ENCODE data around the gene PKDCC. TPM values are rescaled to one million over a fixed set of nuclear protein-coding genes. Genes with fewer than 3 reads are reported as not detected.

The PKDCC gene
- total and polyA plus RNA-seq, 10 of the 15 experiments (the other 5 are each of a cell fraction or from before 2014, with no cell fraction given): 0.13 to 10.2 (median 2.3) TPM

DNA sequence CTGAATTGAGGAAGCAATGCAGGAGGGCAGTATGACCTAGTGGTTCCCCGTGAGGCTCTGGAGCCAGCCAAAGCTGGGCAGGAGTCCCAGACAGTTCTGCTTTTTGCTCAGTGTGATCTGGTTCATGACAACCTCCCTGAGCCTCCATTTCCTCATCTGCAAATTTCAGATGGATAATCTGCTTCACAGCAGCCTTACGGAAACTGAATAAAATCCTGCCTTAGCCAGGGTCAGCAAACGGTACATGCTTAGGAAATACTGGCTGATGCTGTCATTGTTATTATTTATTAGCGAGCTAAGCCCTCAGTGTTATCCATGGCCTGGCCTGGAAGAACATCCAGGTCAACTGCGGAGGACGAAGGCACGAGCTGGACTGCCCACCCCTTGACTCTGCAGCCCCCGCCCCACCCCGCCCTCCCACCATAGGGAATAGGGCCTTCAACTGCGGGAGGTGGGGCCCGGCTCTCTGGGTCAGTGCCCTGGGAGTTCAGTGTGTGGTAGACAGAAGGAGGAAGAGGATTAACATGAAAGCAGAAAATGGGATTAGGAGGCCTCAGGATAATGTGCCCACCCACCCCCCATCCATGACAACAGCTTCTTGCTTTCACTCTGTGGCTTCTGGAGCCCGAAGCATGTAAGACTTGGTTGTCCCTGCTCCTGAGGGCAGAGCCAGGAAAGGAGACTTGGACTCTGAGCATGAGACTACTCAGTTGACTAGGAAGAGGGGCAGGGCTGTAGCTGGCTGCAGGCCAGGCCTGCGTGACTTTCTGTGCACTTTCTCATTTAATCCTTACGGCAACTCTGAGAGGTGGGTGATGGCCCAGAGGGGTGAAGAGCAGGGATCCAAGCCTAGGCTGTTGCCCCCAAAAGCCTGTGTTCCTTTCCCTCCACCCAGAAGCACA lies 13.1 kb downstream of the PKDCC start:
- intact Hi-C loops (cut with micrococcal nuclease; ENCODE audit: unreplicated experiment) (no loop called here), in situ Hi-C loops (cut with MboI) (no loop called here)
- Histone ChIP-seq H3K9ac (ENCODE audit: control insufficient read depth, insufficient read depth, low read length) (no peak overlapping the region), H3K9me3 (replicated peaks; ENCODE audit: control insufficient read depth, insufficient read depth, low read length) (no peaks in the 10 kb centered on the region), H3K27me3 (replicated peaks in 1 of 2; ENCODE audit: control insufficient read depth in 2 of 2, insufficient read depth in 2 of 2, low read length in 1 of 2) (peaks cover 0 to 3% of the 10 kb centered on the region in 2 experiments; a peak in 3 of 4 replicates), H3K27ac (ENCODE audit: control insufficient read depth, insufficient read depth) (no peak overlapping the region), H3K4me1 (ENCODE audit: control insufficient read depth, insufficient read depth, low read length) (no peaks in the 10 kb centered on the region), H3K36me3 (ENCODE audit: control insufficient read depth in 2 of 2, insufficient read depth in 2 of 2, low read length in 1 of 2) (no peaks in the 10 kb centered on the region), H3K4me2 (ENCODE audit: control insufficient read depth, insufficient read depth) (no peak overlapping the region), H2AFZ (ENCODE audit: control insufficient read depth, low read depth, low read length) (no peak overlapping the region), H3K79me2 (ENCODE audit: control insufficient read depth, insufficient read depth, low read length) (no peaks in the 10 kb centered on the region), H3K4me3 (no peak overlapping the region), H4K20me1 (ENCODE audit: control insufficient read depth, insufficient read depth) (no peaks in the 10 kb centered on the region)
- no TSS peak for BruUV-seq (replicated peaks)
- POLR2A ChIA-PET: no interaction called here
- DNase-seq (ENCODE audit: low read depth, low spot score) (no peak), FAIRE-seq (no peak), ATAC-seq (no peak)
- SMC1A ChIA-PET (ENCODE audit: uncharacterized antibody, unreplicated experiment): interaction anchor here (1.6 kb wide), 1 partner anchor 15 kb away, joined by 4 read pairs; no protein-coding TSS in a partner anchor
- TF ChIP-seq BMI1 (IDR thresholded peaks at IDR 0.05; ENCODE audit: borderline replicate concordance) (no peak), TCF12 (IDR thresholded peaks at IDR 0.05; ENCODE audit: low read depth, low read length) (no peak), ZNF384 (IDR thresholded peaks at IDR 0.05; ENCODE audit: borderline replicate concordance, low read depth, low read length) (no peak), ELK1 (IDR thresholded peaks at IDR 0.05; ENCODE audit: low read depth, low read length) (no peak), GATAD2B (conservative IDR thresholded peaks at IDR 0.05; ENCODE audit: low read depth) (no peak), TAF1 (IDR thresholded peaks at IDR 0.05; ENCODE audit: borderline replicate concordance, low read depth, low read length) (no peak), NFXL1 (IDR thresholded peaks at IDR 0.05; ENCODE audit: borderline replicate concordance) (no peak), ZBTB40 (IDR thresholded peaks at IDR 0.05; ENCODE audit: borderline replicate concordance) (no peak), SUPT20H (IDR thresholded peaks at IDR 0.05; ENCODE audit: borderline replicate concordance, control insufficient read depth, low read depth, low read length) (no peak)
- 37% methylated on average over 14 of the region's 14 CpGs for WGBS (ENCODE audit: insufficient coverage, insufficient replicate concordance, low lambda C conversion rate, missing lambda C conversion rate)
- CTCF ChIA-PET: interaction anchor here (0.7 kb wide), 1 partner anchor 11 kb away, joined by 3 read pairs; no protein-coding TSS in a partner anchor
- RAD21 ChIA-PET (ENCODE audit: unreplicated experiment): interaction anchor here (1.3 kb wide), 1 partner anchor 191 kb away, joined by 3 read pairs; no protein-coding TSS in a partner anchor
